ENCODE measurements around the gene FNDC7.

- no peak for TF ChIP-seq CTCF (IDR thresholded peaks at IDR 0.05)
- TF ChIP-seq FOXM1 (IDR thresholded peaks at IDR 0.05; ENCODE audit: low read depth) = no peak
- no peak for TF ChIP-seq TEAD4 (IDR thresholded peaks at IDR 0.05; ENCODE audit: borderline replicate concordance, insufficient read depth)
- TF ChIP-seq, protein P1, sequence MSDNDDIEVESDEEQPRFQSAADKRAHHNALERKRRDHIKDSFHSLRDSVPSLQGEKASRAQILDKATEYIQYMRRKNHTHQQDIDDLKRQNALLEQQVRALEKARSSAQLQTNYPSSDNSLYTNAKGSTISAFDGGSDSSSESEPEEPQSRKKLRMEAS (IDR thresholded peaks at IDR 0.05; ENCODE audit: low read depth) = no peak
- no peak for TF ChIP-seq RFX5 (IDR thresholded peaks at IDR 0.05; ENCODE audit: low read length)
- TF ChIP-seq EP300 (IDR thresholded peaks at IDR 0.05; ENCODE audit: borderline replicate concordance in 1 of 2, low read depth in 1 of 2, low read length in 1 of 2) = no peak
These were observed 27.2 kb upstream of the FNDC7 start for GRCh38 chr1:108685529-108685928.

All from SK-N-SH (cell line).